GM12872 (cell line): Measurements from ENCODE around the gene PCGF2.

Source experiments
- TF ChIP-seq, protein P1 (sequence below): IDR thresholded peaks from 3 replicates; pipeline ENCODE4 v1.5.1; 2011; ENCODE audit warnings: low read depth, mild to moderate bottlenecking, low read length, moderate library complexity; ENCODE audit not compliant: insufficient read depth

Gene PCGF2

DNA sequence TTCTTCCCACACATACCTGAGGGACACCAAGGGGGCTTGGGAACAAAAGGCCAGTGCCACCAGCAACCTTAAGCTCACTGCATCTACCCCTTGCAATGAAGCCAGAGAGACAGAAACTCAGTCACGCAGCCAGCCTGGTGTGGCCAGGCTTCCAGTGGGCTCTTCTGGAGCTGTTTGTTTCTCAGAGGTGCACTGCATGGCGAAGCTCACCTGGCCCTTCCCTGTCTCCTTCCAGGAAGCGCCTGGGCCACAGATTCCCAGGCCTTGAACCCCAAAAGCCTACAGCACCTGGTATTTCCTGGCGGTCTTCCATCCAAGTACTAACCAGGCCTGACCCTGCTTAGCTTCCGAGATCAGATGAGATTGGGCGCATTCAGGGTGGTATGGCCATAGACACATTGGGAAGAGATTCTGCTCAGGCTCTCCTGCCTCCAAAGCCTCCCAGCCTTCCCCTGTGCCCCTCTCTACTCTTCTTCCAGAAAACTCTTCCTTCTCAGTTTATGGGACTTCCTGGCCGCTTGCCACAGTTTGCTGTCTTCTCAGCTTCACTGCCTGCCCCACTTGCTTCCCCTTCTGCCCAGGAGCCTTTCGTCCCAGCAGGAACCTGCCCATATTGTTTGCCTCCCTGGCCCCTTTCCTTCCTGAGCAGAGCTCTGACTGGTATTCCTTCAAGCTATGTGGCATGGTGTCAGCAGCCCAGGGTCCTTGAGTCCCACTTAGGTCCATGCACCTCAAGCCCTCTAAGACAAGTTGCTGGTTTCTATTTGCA is 16.4 kb downstream of the PCGF2 start:
- TF ChIP-seq, protein P1, sequence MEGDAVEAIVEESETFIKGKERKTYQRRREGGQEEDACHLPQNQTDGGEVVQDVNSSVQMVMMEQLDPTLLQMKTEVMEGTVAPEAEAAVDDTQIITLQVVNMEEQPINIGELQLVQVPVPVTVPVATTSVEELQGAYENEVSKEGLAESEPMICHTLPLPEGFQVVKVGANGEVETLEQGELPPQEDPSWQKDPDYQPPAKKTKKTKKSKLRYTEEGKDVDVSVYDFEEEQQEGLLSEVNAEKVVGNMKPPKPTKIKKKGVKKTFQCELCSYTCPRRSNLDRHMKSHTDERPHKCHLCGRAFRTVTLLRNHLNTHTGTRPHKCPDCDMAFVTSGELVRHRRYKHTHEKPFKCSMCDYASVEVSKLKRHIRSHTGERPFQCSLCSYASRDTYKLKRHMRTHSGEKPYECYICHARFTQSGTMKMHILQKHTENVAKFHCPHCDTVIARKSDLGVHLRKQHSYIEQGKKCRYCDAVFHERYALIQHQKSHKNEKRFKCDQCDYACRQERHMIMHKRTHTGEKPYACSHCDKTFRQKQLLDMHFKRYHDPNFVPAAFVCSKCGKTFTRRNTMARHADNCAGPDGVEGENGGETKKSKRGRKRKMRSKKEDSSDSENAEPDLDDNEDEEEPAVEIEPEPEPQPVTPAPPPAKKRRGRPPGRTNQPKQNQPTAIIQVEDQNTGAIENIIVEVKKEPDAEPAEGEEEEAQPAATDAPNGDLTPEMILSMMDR = no peak

DNA sequence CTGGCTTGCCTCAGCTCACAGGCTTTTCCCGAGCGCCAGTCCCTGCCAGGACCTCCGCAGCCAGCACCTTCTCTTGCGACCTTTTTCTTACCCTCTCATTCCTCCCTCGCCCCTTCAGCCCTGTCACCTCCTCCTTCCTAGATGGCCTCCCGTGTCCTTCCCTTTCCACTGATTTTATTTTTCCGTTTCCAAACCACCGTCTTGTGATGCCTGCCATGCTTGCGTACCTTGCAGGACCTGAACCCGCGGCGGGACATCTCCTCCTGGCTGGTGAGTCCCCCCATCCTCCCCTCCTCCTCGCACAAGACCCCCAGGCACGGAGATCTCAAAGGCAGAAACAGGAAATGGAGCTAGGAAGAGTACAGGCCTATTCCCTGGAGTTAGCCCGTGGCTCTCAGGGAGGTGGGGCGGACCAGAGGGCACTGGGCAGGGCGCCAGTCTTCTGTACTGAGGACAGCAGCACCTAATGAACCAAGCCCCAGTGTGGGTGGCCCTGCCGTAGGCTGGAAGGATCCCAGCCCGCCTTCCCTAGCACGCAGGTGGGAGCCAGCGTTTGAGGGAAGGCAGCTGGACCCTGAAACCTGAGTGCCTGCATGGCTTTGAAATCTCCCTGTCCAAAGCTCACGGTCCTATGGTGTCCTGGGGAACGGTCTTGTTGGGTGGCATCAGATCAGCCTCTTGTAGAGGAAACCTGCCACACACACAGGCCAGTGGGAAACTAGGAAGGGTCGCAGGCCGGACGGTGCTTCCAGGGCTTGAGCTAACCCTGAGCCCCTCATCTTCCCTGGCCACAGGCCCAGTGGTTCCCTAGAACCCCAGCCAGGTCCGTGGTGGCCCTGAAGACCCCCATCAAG is 17.4 kb downstream of the PCGF2 start:
- TF ChIP-seq, protein P1 = no peak

DNA sequence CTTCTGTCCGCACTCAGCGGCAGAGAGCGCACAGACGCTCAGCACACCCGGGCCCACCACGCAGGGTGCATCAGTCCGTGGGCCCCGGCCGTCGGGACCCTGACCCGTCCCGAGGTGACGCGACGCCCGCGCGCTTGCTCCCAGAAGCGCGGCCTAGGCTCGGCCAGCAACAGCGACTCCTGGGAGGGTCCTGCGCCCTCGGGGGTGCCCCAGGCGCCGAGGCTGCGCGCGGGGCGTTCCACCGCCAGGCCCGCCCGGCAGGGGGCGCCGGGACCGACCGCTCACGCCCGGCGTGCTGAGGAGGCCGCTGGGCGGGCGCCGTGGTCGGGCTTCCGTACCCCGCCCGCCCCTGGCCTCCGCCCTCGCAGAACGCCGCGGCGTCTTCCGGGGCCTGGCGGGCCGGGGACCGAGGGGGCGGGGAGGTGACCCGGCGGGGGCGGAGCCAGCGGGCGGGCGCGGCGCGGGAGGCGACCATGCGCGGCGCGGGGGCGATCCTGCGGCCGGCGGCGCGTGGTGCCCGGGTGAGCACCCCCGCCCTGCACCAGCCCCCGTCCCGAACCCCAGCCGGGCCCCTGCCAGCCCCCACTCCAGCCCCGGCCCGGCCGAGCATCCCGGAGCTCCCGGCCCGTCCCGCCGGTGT is 18.1 kb downstream of the PCGF2 start, which contains the start of gene CISD3:
TSS of gene CISD3 (plus strand) at position 456 of the 640 bp plus-strand sequence. CDS start at position 474, 18 bp downstream.
- TF ChIP-seq, protein P1 = peak; percentile 59; the same call in 1 of the 3 replicates

DNA sequence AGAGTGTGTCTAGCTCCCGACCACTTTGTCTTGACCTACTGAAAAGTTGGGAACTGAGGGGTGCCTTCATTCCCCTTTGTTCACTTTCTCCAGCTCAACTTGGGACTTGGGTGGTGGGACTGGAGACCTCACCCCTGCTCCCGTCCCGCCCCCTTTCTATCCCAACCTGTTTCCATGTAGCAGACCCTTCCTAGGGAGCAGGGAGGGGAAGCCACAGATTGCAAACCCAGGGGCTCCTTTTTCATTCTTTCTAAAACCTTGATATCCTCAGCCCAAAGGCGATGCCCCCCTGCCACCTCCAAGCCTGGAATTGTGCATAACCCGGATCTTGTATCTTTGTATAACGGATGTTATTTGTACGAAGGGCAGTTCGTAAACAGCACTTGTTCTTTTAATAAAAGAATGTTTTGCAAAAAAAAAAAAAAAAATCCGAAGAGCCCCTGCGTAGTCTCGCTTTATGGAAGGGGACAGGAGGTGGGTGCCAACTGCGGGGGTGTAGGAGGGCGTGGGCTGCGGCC is 18.7 kb downstream of the PCGF2 start:
- TF ChIP-seq, protein P1 = no peak

DNA sequence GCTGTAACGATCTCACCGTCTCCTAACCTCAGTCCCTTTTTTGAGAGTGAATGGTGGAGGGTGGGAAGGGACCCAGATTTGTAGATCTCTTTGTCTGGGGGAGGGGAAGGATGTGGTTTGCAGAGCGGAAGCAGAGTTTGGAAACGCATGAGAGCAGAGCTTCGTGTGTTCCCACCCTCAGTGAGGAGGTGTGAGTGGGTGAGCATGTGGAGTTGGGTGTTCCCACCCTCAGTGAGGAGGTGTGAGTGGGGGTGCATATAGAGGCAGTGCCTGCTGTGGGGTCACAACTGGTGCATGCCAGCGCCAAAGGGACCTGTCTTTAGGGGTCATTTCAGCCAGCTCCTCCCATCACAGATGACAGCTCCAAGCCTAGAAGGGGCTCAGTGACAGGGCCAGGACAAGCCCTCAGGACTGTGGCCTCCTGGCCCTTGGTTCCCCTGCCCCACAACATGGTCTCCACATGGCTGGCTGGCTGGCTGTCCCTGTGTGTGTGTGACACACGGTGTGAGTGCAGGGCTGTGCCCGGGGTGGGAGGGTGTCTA is 19.8 kb downstream of the PCGF2 start:
- TF ChIP-seq, protein P1 = 0 out of 3 replicates have a peak, but pooled peaks have one; percentile 1

DNA sequence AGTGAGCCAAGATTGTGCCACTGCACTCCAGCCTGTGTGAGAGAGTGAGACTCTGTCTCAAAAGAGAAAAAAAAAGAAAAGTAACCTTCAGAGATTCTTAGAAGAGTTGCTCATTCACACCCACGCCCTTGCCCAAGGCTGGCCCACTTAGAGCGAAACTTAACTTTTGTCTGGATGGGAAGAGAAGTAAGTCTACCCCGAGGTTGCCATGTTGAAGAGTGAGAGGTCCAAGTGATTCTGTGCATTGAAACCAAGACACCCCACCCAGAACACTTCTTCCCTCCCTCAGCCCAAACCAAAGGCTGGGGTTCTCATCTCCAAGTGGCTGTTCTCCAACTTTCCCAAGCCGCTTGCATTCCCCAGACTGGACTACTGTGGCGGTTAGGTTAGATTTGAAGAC is 20.4 kb downstream of the PCGF2 start:
- TF ChIP-seq, protein P1 = no peak
